SK-N-SH (cell line): ENCODE data around the gene ASB18. TPM values are rescaled to one million over a fixed set of nuclear protein-coding genes. Genes with fewer than 3 reads are reported as not detected.

Source experiments
- CTCF ChIA-PET: fragments of 300-600, 350-600 bp; formaldehyde crosslinking; extraction: SDS; loops from one replicate; lab custom pipeline; 2021; lab: Yijun Ruan, JAX
- POLR2A ChIA-PET: fragments of 350-600 bp; sonication (Branson Sonifier 250); formaldehyde crosslinking; extraction: SDS; loops from one replicate; lab custom pipeline; 2020; ENCODE audit warnings: antibody characterized with exemption, inconsistent platforms; lab: Yijun Ruan, JAX
- DNase-seq: peaks from one replicate; pipeline ENCODE4 v3.0.0; 2012
- H2AFZ ChIP-seq: fragments of 200-600 bp; sonication (generic); 2 replicates; pipeline ENCODE4 v1.8.1; 2016; ENCODE audit warnings: antibody characterized with exemption, mild to moderate bottlenecking, low read depth
- H3F3A ChIP-seq: fragments of 200-600 bp; sonication (generic); replicated peaks from 2 replicates; pipeline ENCODE3; 2016; ENCODE audit warnings: antibody characterized with exemption, mild to moderate bottlenecking; ENCODE audit not compliant: insufficient read depth
- H3K27ac ChIP-seq, 2 experiments: fragments of 200-500 bp in 1 of 2; fragments of 200-600 bp in 1 of 2; sonication (Bioruptor generic) in 1 of 2; sonication (generic), shearing (Covaris generic) in 1 of 2; 2 replicates each; pipeline versions ENCODE4 v1.5.1 to v1.6.1; 2014 to 2016; ENCODE audit warnings: low read depth in 2 of 2, inconsistent platforms in 1 of 2, low read length in 1 of 2, mild to moderate bottlenecking in 1 of 2, mixed read lengths in 1 of 2
- H3K27me3 ChIP-seq: fragments of 200-600 bp; sonication (generic), shearing (Covaris generic); 2 replicates; pipeline ENCODE4 v1.6.1; 2016; ENCODE audit warnings: mixed run types; ENCODE audit not compliant: insufficient read depth
- H3K36me3 ChIP-seq, 2 experiments: fragments of 200-500 bp in 1 of 2; fragments of 200-600 bp in 1 of 2; sonication (Bioruptor generic) in 1 of 2; sonication (generic) in 1 of 2; replicated peaks in 1 of 2; 2 replicates each; pipeline versions ENCODE3 to v1.5.1; 2014 to 2016; ENCODE audit warnings: low read length in 1 of 2, mild to moderate bottlenecking in 1 of 2; ENCODE audit not compliant: insufficient read depth in 2 of 2, control insufficient read depth in 1 of 2
- H3K4me1 ChIP-seq, 2 experiments: fragments of 200-500 bp in 1 of 2; fragments of 200-600 bp in 1 of 2; sonication (Bioruptor generic) in 1 of 2; sonication (generic), shearing (Covaris generic) in 1 of 2; 2 replicates each; pipeline versions ENCODE4 v1.5.1 to v1.6.1; 2014 to 2016; ENCODE audit warnings: low read depth in 1 of 2, low read length in 1 of 2, mixed run types in 1 of 2; ENCODE audit not compliant: insufficient read depth in 2 of 2, control insufficient read depth in 1 of 2
- H3K4me2 ChIP-seq: fragments of 200-600 bp; sonication (generic), shearing (Covaris generic); 2 replicates; pipeline ENCODE4 v1.6.1; 2017; ENCODE audit warnings: mixed run types
- H3K4me3 ChIP-seq, 2 experiments: fragments of 200-500 bp in 1 of 2; fragments of 200-600 bp in 1 of 2; sonication (Bioruptor generic) in 1 of 2; sonication (generic), shearing (Covaris generic) in 1 of 2; 2 replicates each; pipeline versions ENCODE4 v1.5.1 to v1.8.1; 2014 to 2016; ENCODE audit warnings: low read depth in 2 of 2, inconsistent platforms in 1 of 2, low read length in 1 of 2, mild to moderate bottlenecking in 1 of 2, mixed read lengths in 1 of 2, moderate library complexity in 1 of 2
- H3K79me2 ChIP-seq: fragments of 200-600 bp; sonication (generic); 2 replicates; pipeline ENCODE4 v1.8.1; 2017; ENCODE audit warnings: mild to moderate bottlenecking; ENCODE audit not compliant: insufficient read depth
- H3K9ac ChIP-seq: fragments of 200-600 bp; sonication (generic); 2 replicates; pipeline ENCODE4 v1.6.1; 2017; ENCODE audit warnings: mixed run types
- H3K9me2 ChIP-seq: fragments of 200-600 bp; sonication (generic); 2 replicates; pipeline ENCODE4 v1.6.1; 2017; ENCODE audit warnings: mixed run types
- H3K9me3 ChIP-seq: fragments of 200-600 bp; sonication (generic); 2 replicates; pipeline ENCODE4 v1.6.1; 2017; ENCODE audit warnings: mixed run types, mild to moderate bottlenecking, moderate library complexity
- H4K20me1 ChIP-seq: fragments of 200-600 bp; sonication (generic); 2 replicates; pipeline ENCODE4 v1.6.1; 2017; ENCODE audit warnings: mild to moderate bottlenecking, mixed run types; ENCODE audit not compliant: insufficient read depth
- CTCF ChIP-seq: fragments of 200-600 bp; sonication (generic); IDR thresholded peaks from 2 replicates; pipeline ENCODE4 v1.6.1; 2017; ENCODE audit warnings: antibody characterized with exemption, mild to moderate bottlenecking, moderate library complexity
- EZH2phosphoT487 ChIP-seq: fragments of 200-600 bp; sonication (generic); IDR thresholded peaks from 2 replicates; pipeline ENCODE4 v1.6.1; 2017; ENCODE audit warnings: low read depth, mixed run types, mild to moderate bottlenecking, antibody characterized with exemption, moderate library complexity, borderline replicate concordance
- GABPA ChIP-seq: IDR thresholded peaks from 2 replicates; pipeline ENCODE4 v1.4.0; 2012; ENCODE audit warnings: low read depth, mild to moderate bottlenecking
- MAX ChIP-seq: IDR thresholded peaks from 2 replicates; pipeline ENCODE4 v1.4.0; 2012; ENCODE audit warnings: low read depth
- MXI1 ChIP-seq: IDR thresholded peaks from 2 replicates; pipeline ENCODE4 v1.6.1; 2012; ENCODE audit warnings: mild to moderate bottlenecking, low read depth, low read length, improper control_type of control experiment
- NFIC ChIP-seq: IDR thresholded peaks from 2 replicates; pipeline ENCODE4 v1.4.0; 2012; ENCODE audit warnings: borderline replicate concordance
- NRF1 ChIP-seq: IDR thresholded peaks from 2 replicates; pipeline ENCODE4 v1.6.1; 2012; ENCODE audit warnings: low read depth, mild to moderate bottlenecking, low read length
- PBX3 ChIP-seq: IDR thresholded peaks from 2 replicates; pipeline ENCODE4; 2012
- POLR2AphosphoS5 ChIP-seq: IDR thresholded peaks from 2 replicates; pipeline ENCODE4 v1.6.1; 2012; ENCODE audit warnings: low read depth, low read length
- RAD21 ChIP-seq: IDR thresholded peaks from 2 replicates; pipeline ENCODE4 v1.6.1; 2012; ENCODE audit warnings: mild to moderate bottlenecking, low read length
- RCOR1 ChIP-seq: fragments of 150-350 bp; IDR thresholded peaks from 2 replicates; pipeline ENCODE4 v1.6.1; 2017; ENCODE audit warnings: antibody characterized with exemption, low read length
- RXRA ChIP-seq: IDR thresholded peaks from 2 replicates; pipeline ENCODE4 v1.4.0; 2012; ENCODE audit warnings: low read depth, mild to moderate bottlenecking, borderline replicate concordance
- SIN3A ChIP-seq: IDR thresholded peaks from 2 replicates; pipeline ENCODE4 v1.6.1; 2012; ENCODE audit warnings: low read depth, mild to moderate bottlenecking, low read length, moderate library complexity, borderline replicate concordance
- SMC3 ChIP-seq: IDR thresholded peaks from 2 replicates; pipeline ENCODE4 v1.6.1; 2012; ENCODE audit warnings: low read depth, low read length, improper control_type of control experiment
- TAF1 ChIP-seq: IDR thresholded peaks from 2 replicates; pipeline ENCODE4 v1.6.1; 2012; ENCODE audit warnings: low read depth, mild to moderate bottlenecking, low read length, moderate library complexity, borderline replicate concordance
- TEAD4 ChIP-seq: IDR thresholded peaks from 2 replicates; pipeline ENCODE4 v1.4.0; 2012; ENCODE audit warnings: mild to moderate bottlenecking, borderline replicate concordance; ENCODE audit not compliant: insufficient read depth
- YY1 ChIP-seq: IDR thresholded peaks from 2 replicates; pipeline ENCODE4 v1.4.0; 2012; ENCODE audit warnings: low read depth, mild to moderate bottlenecking
- ZBTB33 ChIP-seq: IDR thresholded peaks from 2 replicates; pipeline ENCODE4 v1.4.0; 2012; ENCODE audit warnings: low read depth, borderline replicate concordance
- WGBS: methylation state at CpG from one replicate; pipeline ENCODE4 v1.1.6; 2017; ENCODE audit warnings: low lambda C conversion rate; 5-methylcytosine and 5-hydroxymethylcytosine counted together
- polyA plus RNA-seq, 3 experiments: library from polyadenylated mRNA; depleted of rRNA; stranded (reverse); fragments of >200 nt; gene quantifications; 2 replicates each; pipeline ENCODE4 v1.2.3, GENCODE V29; 2012
- TF ChIP-seq, protein P1 (sequence below): fragments of 150-350 bp; IDR thresholded peaks from 2 replicates; pipeline ENCODE4 v1.6.1; 2017; ENCODE audit warnings: antibody characterized with exemption, low read length, low read depth, borderline replicate concordance
- TF ChIP-seq, protein P2 (sequence below): fragments of 150-350 bp; IDR thresholded peaks from 2 replicates; pipeline ENCODE4 v1.6.1; 2016; ENCODE audit warnings: mild to moderate bottlenecking, low read depth, low read length

Gene ASB18
- polyA plus RNA-seq, 1 of the 3 experiments (the other 2 are of a cell fraction), result not detected

- WGBS, result 3% methylated on average over 3 of the region's 3 CpGs
- Histone ChIP-seq H3K27ac (no peak overlapping the region), H3K9ac (no peak overlapping the region), H3F3A (no peaks in the 10 kb centered on the region), H3K9me3 (no peaks in the 10 kb centered on the region), H3K4me1 (no peaks in the 10 kb centered on the region), H3K27me3 (no peaks in the 10 kb centered on the region; the same call in 1 of the 2 replicates), H3K36me3 (no peaks in the 10 kb centered on the region), H3K4me3 (no peak overlapping the region), H4K20me1 (no peaks in the 10 kb centered on the region), H3K9me2 (no peaks in the 10 kb centered on the region), H3K4me2 (no peak overlapping the region), H3K79me2 (no peaks in the 10 kb centered on the region), H2AFZ (no peak overlapping the region)
- ChIA-PET CTCF (interaction anchor here (0.9 kb wide), 1 partner anchor 65 kb away, joined by 5 read pairs; no protein-coding TSS in a partner anchor), POLR2A (interaction anchor here (0.7 kb wide), 1 partner anchor 10 kb away, joined by 8 read pairs; no protein-coding TSS in a partner anchor)
- TF ChIP-seq YY1, result no peak
- TF ChIP-seq GABPA, result no peak
- TF ChIP-seq EZH2phosphoT487, result no peak
- no peak for TF ChIP-seq SMC3
- no peak for TF ChIP-seq NRF1
- no peak for TF ChIP-seq RXRA
- no peak for TF ChIP-seq TAF1
- TF ChIP-seq, protein P1, sequence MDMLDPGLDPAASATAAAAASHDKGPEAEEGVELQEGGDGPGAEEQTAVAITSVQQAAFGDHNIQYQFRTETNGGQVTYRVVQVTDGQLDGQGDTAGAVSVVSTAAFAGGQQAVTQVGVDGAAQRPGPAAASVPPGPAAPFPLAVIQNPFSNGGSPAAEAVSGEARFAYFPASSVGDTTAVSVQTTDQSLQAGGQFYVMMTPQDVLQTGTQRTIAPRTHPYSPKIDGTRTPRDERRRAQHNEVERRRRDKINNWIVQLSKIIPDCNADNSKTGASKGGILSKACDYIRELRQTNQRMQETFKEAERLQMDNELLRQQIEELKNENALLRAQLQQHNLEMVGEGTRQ, result no peak
- no peak for TF ChIP-seq RAD21
- TF ChIP-seq CTCF, result no peak
- TF ChIP-seq POLR2AphosphoS5, result no peak
- TF ChIP-seq MXI1, result no peak
- no peak for TF ChIP-seq ZBTB33
- TF ChIP-seq PBX3, result no peak
- TF ChIP-seq TEAD4, result no peak
- TF ChIP-seq NFIC, result no peak
- TF ChIP-seq RCOR1, result no peak
- no peak for TF ChIP-seq SIN3A
- TF ChIP-seq MAX, result no peak
- TF ChIP-seq, protein P2, sequence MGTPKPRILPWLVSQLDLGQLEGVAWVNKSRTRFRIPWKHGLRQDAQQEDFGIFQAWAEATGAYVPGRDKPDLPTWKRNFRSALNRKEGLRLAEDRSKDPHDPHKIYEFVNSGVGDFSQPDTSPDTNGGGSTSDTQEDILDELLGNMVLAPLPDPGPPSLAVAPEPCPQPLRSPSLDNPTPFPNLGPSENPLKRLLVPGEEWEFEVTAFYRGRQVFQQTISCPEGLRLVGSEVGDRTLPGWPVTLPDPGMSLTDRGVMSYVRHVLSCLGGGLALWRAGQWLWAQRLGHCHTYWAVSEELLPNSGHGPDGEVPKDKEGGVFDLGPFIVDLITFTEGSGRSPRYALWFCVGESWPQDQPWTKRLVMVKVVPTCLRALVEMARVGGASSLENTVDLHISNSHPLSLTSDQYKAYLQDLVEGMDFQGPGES, result no peak
- no peak for DNase-seq
These were observed 17.4 kb downstream of the ASB18 start for GRCh38 chr2:236246711-236247246.
